Type B pancreatic cell (in vitro differentiated cells): ENCODE data around the gene TBC1D5. TPM values are rescaled to one million over a fixed set of nuclear protein-coding genes. Genes with fewer than 3 reads are reported as not detected.

Experiments
- DNase-seq: peaks from one replicate; pipeline ENCODE4 v3.0.0; 2021; ENCODE audit warnings: mixed read lengths; ENCODE audit not compliant: unreplicated experiment; ENCODE audit errors: extremely low spot score
- H3K27ac Mint-ChIP-seq: 2 replicates; pipeline ENCODE4 v1.8.0; 2021; ENCODE audit warnings: mild to moderate bottlenecking, mixed read lengths
- H3K27me3 Mint-ChIP-seq: 2 replicates; pipeline ENCODE4 v1.8.0; 2021; ENCODE audit warnings: mixed read lengths
- H3K36me3 Mint-ChIP-seq: 2 replicates; pipeline ENCODE4 v1.8.0; 2021; ENCODE audit warnings: mixed read lengths
- H3K4me1 Mint-ChIP-seq: one replicate; pipeline ENCODE4 v1.8.0; 2021; ENCODE audit warnings: mixed read lengths; ENCODE audit not compliant: unreplicated experiment
- H3K4me3 Mint-ChIP-seq: 2 replicates; pipeline ENCODE4 v1.8.0; 2021; ENCODE audit warnings: mild to moderate bottlenecking, mixed read lengths
- H3K9me3 Mint-ChIP-seq: 2 replicates; pipeline ENCODE4 v1.8.0; 2021; ENCODE audit warnings: mixed read lengths
- total RNA-seq: library from RNA; stranded (reverse); gene quantifications from 2 replicates; pipeline ENCODE4 v1.2.1, GENCODE V29; 2021; ENCODE audit warnings: low replicate concordance
- TF ChIP-seq, protein P1 (sequence below): fragments of 200-600 bp; sonication (generic); conservative IDR thresholded peaks from 2 replicates; pipeline ENCODE4 v1.5.0; 2021; ENCODE audit warnings: antibody characterized with exemption, mild to moderate bottlenecking

Gene TBC1D5
- total RNA-seq, 1 donor from 2014 or later, result 48.7 TPM

DNA sequence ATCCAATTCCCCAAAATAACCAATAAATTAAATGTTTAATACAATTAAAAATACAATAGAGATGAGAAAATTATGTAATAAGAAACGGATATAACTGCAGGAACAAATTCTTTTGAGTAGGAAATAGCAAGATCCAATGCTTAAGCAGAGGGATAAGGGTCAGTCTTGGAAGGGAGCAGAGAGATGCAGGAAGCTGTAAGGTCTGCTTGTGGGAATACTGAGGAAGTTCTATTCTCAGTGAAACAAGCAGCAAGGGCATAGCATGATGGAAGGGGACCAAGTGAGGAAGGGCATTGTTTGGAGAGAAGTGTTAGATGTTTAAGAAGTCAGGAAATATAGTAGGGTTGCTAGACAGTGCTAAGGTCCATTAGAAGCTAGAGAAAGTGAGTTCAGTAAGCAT lies 409.0 kb downstream of the TBC1D5 start:
- DNase-seq, result no peak
- Mint-ChIP-seq H3K27ac (no peak overlapping the region), H3K27me3 (no peaks in the 10 kb centered on the region), H3K36me3 (no peaks in the 10 kb centered on the region), H3K4me3 (no peak overlapping the region), H3K4me1 (no peaks in the 10 kb centered on the region), H3K9me3 (no peaks in the 10 kb centered on the region)
- TF ChIP-seq, protein P1, sequence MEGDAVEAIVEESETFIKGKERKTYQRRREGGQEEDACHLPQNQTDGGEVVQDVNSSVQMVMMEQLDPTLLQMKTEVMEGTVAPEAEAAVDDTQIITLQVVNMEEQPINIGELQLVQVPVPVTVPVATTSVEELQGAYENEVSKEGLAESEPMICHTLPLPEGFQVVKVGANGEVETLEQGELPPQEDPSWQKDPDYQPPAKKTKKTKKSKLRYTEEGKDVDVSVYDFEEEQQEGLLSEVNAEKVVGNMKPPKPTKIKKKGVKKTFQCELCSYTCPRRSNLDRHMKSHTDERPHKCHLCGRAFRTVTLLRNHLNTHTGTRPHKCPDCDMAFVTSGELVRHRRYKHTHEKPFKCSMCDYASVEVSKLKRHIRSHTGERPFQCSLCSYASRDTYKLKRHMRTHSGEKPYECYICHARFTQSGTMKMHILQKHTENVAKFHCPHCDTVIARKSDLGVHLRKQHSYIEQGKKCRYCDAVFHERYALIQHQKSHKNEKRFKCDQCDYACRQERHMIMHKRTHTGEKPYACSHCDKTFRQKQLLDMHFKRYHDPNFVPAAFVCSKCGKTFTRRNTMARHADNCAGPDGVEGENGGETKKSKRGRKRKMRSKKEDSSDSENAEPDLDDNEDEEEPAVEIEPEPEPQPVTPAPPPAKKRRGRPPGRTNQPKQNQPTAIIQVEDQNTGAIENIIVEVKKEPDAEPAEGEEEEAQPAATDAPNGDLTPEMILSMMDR, result no peak

DNA sequence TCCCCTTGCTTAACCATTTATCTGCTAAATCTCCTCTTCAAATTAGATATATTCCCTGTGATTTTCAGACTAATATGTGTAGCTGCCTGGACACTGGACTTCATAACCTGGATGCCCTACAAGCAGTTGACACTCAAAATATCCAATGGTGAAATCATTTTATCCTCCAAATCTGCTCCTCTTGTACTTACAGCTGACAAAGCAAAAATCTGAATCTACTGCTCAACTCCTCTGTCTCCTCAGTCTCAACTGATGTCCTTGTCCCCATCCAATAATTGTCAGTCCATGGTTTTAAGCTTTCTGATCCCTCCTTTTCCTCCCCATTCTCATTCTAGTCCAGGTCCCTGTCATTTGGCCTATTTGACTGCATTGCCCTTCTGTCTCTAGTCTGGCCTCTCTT lies 411.8 kb downstream of the TBC1D5 start:
- Mint-ChIP-seq H3K36me3 (no peaks in the 10 kb centered on the region), H3K4me1 (no peaks in the 10 kb centered on the region), H3K9me3 (no peaks in the 10 kb centered on the region), H3K27me3 (no peaks in the 10 kb centered on the region), H3K4me3 (no peak overlapping the region), H3K27ac (no peak overlapping the region)
- TF ChIP-seq, protein P1, result no peak
- DNase-seq, result no peak

GRCh38 chr3:17329927-17330326 lies 412.5 kb downstream of the TBC1D5 start:
- TF ChIP-seq, protein P1, result no peak
- no peak overlapping the region for H3K27ac Mint-ChIP-seq
- H3K4me3 Mint-ChIP-seq, result no peak overlapping the region
- no peaks in the 10 kb centered on the region for H3K4me1 Mint-ChIP-seq
- H3K36me3 Mint-ChIP-seq, result no peaks in the 10 kb centered on the region
- H3K9me3 Mint-ChIP-seq, result no peaks in the 10 kb centered on the region
- H3K27me3 Mint-ChIP-seq, result no peaks in the 10 kb centered on the region
- no peak for DNase-seq

- no peaks in the 10 kb centered on the region for H3K36me3 Mint-ChIP-seq
- H3K9me3 Mint-ChIP-seq, result no peaks in the 10 kb centered on the region
- H3K27me3 Mint-ChIP-seq, result no peaks in the 10 kb centered on the region
These were observed 420.2 kb downstream of the TBC1D5 start for GRCh38 chr3:17322106-17322793.

DNA sequence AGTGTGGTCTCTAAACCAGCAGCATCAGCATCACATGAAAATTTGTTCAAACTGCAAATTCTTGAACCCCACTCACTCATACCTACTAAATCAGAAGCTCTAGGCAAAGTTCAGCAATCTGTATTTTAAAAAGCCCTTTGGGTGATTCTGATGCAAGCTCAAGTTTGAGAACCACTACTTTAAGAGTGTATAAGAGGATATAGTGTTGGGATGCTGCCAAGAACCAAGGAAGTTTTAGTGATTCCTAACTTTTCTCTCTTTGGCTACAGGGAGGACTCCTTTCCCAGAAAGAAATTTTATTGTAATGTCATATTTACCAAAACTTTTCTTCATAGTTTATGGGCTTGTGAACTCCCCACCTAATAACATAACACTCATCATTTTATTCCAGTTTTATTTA lies 422.2 kb downstream of the TBC1D5 start:
- no peak for DNase-seq
- TF ChIP-seq, protein P1, result no peak
- no peaks in the 10 kb centered on the region for H3K9me3 Mint-ChIP-seq
- H3K27ac Mint-ChIP-seq, result no peak overlapping the region
- H3K36me3 Mint-ChIP-seq, result no peaks in the 10 kb centered on the region
- H3K4me3 Mint-ChIP-seq, result no peak overlapping the region
- H3K27me3 Mint-ChIP-seq, result no peaks in the 10 kb centered on the region
- H3K4me1 Mint-ChIP-seq, result no peaks in the 10 kb centered on the region

More at GRCh38 chr3:17322106-17322793, 420.2 kb downstream of the TBC1D5 start:
- no peaks in the 10 kb centered on the region for H3K4me1 Mint-ChIP-seq
- no peak overlapping the region for H3K27ac Mint-ChIP-seq
- DNase-seq, result no peak
- TF ChIP-seq, protein P1, result no peak
- no peak overlapping the region for H3K4me3 Mint-ChIP-seq
